ENCODE measurements around the gene ACBD4.
A peak's percentile ranks its signal among the peaks of the same experiment; 100 is the strongest.

Gene ACBD4

GRCh38 chr17:45155029-45155428 is 19.5 kb downstream of the ACBD4 start:
- TF ChIP-seq CTCF (IDR thresholded peaks at IDR 0.05; ENCODE audit: low read length, missing control alignments): no peak
- no peak overlapping the region for H3K4me3 ChIP-seq (replicated peaks; ENCODE audit: low read depth, low read length)
- DNase-seq (ENCODE audit: low read depth): no peak

- no peak overlapping the region for H3K4me3 ChIP-seq (replicated peaks; ENCODE audit: low read depth, low read length)
- TF ChIP-seq CTCF (IDR thresholded peaks at IDR 0.05; ENCODE audit: low read length, missing control alignments): no peak
- no peak for DNase-seq (ENCODE audit: low read depth)
Observed at GRCh38 chr17:45155483-45155882, 20.0 kb downstream of the ACBD4 start.

- TF ChIP-seq CTCF (IDR thresholded peaks at IDR 0.05; ENCODE audit: low read length, missing control alignments): no peak
- no peak overlapping the region for H3K4me3 ChIP-seq (replicated peaks; ENCODE audit: low read depth, low read length)
- DNase-seq (ENCODE audit: low read depth): no peak
Observed at GRCh38 chr17:45156242-45156641, 20.8 kb downstream of the ACBD4 start.

- H3K4me3 ChIP-seq (replicated peaks; ENCODE audit: low read depth, low read length): peak overlapping the region; percentile 98
- DNase-seq (ENCODE audit: low read depth): peak; percentile 65
- TF ChIP-seq CTCF (IDR thresholded peaks at IDR 0.05; ENCODE audit: low read length, missing control alignments): no peak
Observed at GRCh38 chr17:45160447-45161287, 25.2 kb downstream of the ACBD4 start.

GRCh38 chr17:45161288-45162024 is 26.0 kb downstream of the ACBD4 start, which contains the start of gene HEXIM2:
Gene HEXIM2 (plus strand): TSS chr17:45161875. CDS start chr17:45162794, 919 bp downstream.
- H3K4me3 ChIP-seq (replicated peaks; ENCODE audit: low read depth, low read length): peak within 1 kb of the TSS; percentile 98
- TF ChIP-seq CTCF (IDR thresholded peaks at IDR 0.05; ENCODE audit: low read length, missing control alignments): no peak
- peak; percentile 100 for DNase-seq (ENCODE audit: low read depth)

GRCh38 chr17:45162025-45162687 is 26.7 kb downstream of the ACBD4 start:
- peak overlapping the region; percentile 41 for H3K4me3 ChIP-seq (replicated peaks; ENCODE audit: low read depth, low read length)
- TF ChIP-seq CTCF (IDR thresholded peaks at IDR 0.05; ENCODE audit: low read length, missing control alignments): no peak

More at GRCh38 chr17:45162025-45162687, 26.7 kb downstream of the ACBD4 start:
- DNase-seq (ENCODE audit: low read depth): no peak

Measured in fibroblast of pulmonary artery (primary cell).